GM18870 (cell line): Measurements from ENCODE around the gene JAG1.

ENCODE experiments used
- ATAC-seq: cut with Tn5 transposase; IDR thresholded peaks from one replicate; pipeline ENCODE4 v1.9.1; 2021; ENCODE audit warnings: moderate library complexity; ENCODE audit not compliant: unreplicated experiment

The JAG1 gene

GRCh38 chr20:10673842-10674683, at the start of gene JAG1:
Gene JAG1 (minus strand): TSS chr20:10673999. CDS start chr20:10673530, 469 bp downstream.
- peak; percentile 42 for ATAC-seq

DNA sequence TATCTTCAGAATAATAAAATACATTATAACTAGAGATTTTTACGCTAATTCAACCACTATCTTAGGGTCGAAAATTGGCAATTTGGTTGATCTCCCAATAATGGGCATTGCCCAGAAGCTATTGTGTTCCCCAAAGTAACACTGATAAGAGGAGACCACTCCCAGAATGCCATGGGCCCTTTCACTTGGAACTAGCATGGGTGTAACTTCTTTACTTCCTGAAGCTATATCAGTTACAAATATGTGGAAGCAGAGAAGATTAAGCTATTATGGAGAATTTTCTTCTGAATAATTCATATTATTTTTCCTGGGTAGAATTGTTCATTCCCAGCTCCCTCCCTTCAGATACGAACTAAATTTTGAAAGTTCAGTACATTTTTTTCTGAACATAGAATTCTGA, 48.2 kb upstream of the JAG1 start:
- ATAC-seq: no peak

- no peak for ATAC-seq
Observed at GRCh38 chr20:10721137-10721896, 47.5 kb upstream of the JAG1 start.

GRCh38 chr20:10720565-10720964, 46.8 kb upstream of the JAG1 start:
- ATAC-seq: no peak

- no peak for ATAC-seq
Observed at GRCh38 chr20:10719740-10720385, 46.1 kb upstream of the JAG1 start.

- ATAC-seq: no peak
Observed at GRCh38 chr20:10718661-10719060, 44.9 kb upstream of the JAG1 start.

GRCh38 chr20:10716855-10717254, 43.1 kb upstream of the JAG1 start:
- no peak for ATAC-seq

DNA sequence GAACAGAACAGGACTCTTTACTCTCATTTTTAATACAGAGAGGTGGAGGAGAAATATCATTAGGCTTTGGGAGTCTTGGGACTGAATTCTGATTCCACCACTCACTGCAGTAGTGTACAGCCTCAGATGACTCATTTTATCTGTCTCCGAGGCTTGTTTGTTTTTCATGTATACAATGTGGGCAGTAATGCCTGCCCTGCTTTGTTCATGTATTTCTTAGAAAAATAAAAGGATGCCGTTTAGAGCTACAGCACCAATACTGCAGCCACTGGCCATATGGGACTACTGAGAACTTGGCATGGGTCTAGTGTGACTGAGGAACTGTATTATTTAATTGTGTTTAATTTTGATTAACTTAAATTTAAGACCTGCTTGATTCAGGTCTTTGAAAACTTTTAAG, 41.2 kb upstream of the JAG1 start:
- no peak for ATAC-seq

DNA sequence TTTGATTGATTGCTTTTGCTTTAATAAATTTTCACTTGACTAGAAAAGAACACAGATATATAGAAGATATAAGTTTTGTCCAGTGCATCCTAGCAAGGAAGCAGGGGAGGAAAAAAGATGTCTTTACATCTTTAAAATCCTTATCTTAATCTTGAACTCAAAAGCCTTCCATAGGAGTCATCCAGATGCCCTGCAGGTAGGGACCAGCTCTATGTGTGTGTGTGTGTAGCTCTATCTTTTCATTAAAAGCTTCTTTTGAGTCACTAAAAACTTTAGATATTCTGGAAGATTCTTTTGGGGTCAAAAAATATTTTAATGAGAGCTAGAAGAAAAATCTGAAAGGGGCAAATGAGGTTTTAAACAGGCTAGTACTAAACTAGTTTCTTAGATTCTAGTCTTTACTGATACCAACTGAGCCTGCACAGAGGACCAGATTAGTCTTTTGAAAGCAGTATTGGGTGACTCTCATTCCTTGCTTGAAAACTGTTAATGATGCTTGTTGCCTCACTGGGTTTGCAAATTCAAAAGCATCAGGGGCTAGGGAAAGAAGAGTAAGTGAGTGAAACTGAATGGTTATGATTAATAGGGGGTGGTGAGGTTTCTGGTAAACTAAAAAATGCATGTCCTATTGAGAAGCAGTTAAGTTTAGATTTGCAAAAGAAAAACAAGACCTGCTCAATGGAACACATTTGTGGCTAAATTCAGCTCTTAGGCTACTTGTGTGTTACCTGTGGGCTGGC, 40.6 kb upstream of the JAG1 start:
- no peak for ATAC-seq

DNA sequence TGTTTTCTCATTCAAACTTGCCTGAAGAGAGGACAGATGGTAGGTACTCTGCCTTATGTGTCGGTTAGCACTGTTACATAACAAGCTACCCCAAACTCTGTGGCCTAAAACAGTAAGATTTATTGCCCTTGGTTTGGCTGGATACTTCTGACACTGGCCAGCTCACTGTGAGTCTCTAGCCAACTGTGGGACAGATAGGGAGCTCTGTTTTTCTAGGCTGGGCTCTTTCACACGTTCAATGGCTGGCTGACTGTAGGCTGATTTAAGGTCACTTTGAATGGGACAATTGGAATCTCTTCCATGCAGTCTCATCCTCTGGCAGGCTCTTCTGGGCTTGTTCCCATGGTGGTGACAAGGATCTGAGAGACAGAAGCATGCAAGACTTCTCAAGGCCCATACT, 39.4 kb upstream of the JAG1 start:
- ATAC-seq: no peak

DNA sequence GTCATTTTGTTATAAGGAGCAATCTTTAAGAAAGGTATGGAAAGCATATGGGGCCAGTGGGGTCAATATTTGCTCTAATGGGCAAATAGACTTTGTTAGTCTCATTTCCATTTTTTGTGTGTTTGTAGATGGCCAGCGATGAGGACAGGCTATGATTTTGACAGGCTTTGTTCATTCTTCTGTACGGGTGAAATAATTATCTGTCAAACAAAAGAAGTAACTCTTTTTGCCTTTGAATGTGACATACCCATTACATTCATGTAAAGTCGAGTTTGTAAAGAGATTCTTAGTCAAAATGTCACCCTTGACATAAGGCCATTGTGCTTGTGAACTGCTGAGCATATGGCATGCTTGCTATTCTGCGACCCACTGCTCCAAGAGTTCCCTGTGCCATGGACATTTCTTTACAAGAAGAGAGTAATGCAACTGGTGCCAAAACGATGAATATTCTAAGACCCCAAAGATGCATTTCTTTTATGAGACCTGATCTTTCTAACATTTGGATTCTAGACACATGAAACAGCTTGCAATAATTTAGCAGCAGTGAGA, 38.2 kb upstream of the JAG1 start:
- ATAC-seq: no peak

DNA sequence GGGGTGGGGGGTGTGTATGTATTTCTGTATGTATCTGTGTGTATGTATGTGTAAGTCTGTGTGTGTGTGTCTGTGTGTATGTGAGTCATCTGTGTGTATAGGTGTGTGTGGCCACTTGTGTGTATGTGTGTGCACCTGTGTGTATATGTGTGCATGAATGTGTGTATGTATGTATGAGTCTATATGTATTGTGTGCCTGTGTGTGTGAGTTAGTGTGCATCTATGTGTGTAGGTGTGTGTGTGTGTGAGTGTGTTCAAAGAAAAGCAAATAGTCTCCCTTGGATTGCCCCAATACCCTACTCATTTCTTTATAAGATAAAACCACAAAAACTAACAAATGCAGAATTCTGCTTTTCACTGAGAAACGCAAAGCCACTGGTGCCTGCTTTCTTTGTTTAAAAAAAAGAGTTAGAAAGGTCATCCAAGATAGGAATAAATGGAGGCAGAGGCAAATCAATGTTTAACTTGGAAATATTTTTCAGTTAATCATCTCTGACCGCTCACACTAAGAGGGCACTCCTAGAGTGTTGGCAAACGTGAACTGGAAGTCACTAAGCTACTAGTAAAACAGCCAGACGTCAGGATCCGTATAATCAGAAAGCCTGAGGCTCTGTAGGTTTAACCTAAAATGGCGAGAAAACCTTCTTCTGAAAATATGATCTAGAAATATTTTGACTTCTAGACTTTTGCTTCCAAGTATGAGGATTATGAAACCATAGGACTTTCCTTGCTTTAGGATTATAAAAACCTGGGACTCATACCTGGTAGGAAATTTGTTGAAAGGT, 37.4 kb upstream of the JAG1 start:
- ATAC-seq: no peak

GRCh38 chr20:10709916-10710315, 36.1 kb upstream of the JAG1 start:
- ATAC-seq: no peak

DNA sequence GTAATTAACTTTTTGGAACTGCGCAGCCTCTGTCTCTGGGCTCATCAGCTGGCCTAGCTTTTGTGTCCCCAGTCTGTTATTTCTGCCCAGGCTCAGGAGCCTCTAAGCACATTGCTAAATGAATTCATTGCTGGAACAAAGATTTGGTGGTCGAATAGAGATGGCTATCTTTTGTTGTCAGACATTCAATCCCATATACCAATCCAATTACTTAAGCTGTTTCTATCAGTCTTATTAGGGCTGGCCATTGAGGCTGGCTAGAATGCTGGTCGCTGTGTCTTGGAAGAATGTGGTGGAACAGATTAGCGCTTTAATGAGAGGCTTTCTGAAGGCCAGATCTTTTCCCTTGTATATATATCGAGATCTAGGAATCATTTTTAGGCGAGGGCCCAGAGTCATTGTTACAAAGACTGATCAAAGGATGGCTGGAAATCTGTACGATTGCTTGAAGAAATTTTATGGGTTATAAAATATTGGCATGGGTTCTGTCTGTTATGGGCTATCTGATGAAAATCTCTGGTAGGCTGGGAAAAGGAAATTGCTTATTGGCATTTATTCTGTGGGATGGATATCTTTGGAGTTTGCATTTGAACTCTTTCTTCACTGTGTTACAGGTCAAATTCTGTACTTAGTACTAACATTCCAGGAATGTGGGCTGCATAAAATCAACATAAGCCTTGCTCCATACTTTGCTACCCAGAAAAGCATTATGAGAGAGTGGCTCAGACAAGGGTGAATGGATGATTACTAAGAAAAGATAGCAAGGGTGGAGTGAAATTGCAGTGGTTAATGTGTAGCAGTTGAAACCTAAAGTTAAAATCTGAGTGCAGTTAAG, 34.8 kb upstream of the JAG1 start:
- ATAC-seq: no peak

DNA sequence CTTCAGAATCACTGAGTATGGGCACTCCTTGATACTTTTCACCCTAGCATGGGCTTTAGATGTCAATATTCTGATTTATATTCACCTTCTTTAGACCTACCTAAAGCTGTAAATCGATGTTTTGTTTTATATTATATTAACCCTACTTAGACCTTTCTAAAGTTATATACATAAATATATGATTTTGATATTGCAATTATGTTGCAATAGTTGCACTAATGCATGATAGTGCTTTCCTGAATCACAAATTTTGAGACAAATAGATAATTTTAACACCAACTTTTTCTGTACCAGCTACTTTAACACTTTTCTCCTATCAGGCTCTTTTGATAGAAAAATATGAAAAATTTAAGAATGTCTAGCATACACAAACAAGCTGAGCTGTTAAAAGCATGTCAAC, 34.0 kb upstream of the JAG1 start:
- ATAC-seq: no peak

- ATAC-seq: no peak
Observed at GRCh38 chr20:10707068-10707467, 33.3 kb upstream of the JAG1 start.

DNA sequence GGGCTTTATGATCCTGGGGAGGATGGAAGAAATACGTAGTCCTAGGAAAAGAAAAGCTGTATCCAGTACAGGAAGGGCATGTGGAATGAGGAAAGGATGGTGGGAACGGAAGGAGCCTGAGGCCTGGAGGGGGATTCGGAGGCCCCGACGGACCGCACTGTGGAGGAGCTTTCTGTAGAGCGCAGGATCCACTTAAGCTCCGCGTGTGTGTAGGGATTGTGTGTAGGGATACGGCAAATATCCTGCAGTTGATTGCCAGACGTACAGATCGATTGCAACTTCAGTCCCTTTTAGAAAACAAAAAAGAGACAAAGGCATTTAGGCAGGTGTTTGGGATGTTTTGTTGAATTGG, 32.6 kb upstream of the JAG1 start:
- no peak for ATAC-seq

DNA sequence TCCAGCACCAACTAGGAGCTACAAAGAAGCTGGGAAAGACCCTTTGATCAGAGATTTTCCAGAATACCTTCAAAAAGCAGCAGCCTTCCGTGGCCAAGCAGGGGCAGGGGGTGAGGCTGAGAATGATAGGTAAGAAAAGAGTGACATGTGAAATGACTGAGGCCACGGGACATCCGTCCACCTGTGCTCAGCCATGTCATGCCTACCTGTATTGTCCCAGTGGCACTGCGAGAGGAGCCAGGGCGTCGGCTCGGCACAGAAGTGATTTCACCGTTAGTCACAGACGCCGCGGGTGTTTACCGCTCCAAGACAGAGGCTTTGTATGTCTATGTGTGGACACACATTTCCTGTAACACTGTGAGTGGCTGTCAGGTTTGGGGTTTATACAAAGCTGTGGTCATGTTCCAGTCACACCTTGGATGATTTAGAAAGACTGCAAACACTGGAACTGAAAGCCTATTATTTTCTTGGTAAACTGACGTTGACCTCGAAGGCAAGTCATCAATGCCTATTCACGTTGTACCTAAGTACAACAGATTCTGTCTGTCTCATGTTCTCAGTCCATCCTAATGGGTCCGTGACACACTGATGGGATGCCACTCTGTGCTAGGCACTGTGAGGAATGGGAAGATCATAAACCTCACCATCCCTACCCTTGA, 32.1 kb upstream of the JAG1 start:
- no peak for ATAC-seq

DNA sequence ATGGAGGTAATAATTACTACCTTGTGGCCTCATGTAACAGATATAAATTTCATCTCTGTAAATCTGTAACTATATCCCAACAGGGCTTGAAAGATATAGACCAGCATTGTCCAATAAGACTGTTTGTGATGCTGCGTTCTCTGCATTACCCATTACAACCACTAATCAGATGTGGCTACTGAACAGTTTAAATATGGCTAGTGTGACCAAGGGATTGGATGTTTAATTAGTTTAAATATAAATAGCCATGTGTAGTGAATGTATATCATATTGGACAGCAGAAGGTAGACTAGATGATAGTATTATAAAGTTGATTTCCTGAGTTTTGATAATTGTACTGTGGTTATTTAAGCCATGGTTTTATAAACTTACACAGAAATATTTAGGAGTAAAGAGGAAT, 27.8 kb upstream of the JAG1 start:
- no peak for ATAC-seq
